K562 (cell line): Measurements from ENCODE around the gene LPAR6.

Experiments used
- BRF2 ChIP-seq: IDR thresholded peaks from 3 replicates; pipeline ENCODE4 v1.6.1; 2011; ENCODE audit warnings: borderline replicate concordance, mild to moderate bottlenecking; ENCODE audit not compliant: insufficient read length, insufficient read depth
- CHD7 ChIP-seq: fragments of 200-600 bp; sonication (generic); IDR thresholded peaks from one replicate; pipeline ENCODE4 v1.6.1; 2012; ENCODE audit warnings: mild to moderate bottlenecking, low read depth, low read length, inconsistent platforms
- CREB3 ChIP-seq: fragments of 450-650 bp; conservative IDR thresholded peaks from 2 replicates; pipeline ENCODE4 v1.6.1; 2016; ENCODE audit warnings: missing genetic modification characterization, low read depth, mild to moderate bottlenecking, missing compliant biosample characterization, moderate library complexity
- CTCF ChIP-seq, 3 experiments: IDR thresholded peaks in 2 of 3; conservative IDR thresholded peaks in 1 of 3; 2 replicates each; pipeline ENCODE4 v1.5.1; 2011 to 2012; ENCODE audit warnings: low read length in 3 of 3, mild to moderate bottlenecking in 3 of 3, control low read depth in 2 of 3, improper control_type of control experiment in 1 of 3, inconsistent platforms in 1 of 3, low read depth in 1 of 3, mixed read lengths in 1 of 3, moderate library complexity in 1 of 3; ENCODE audit not compliant: insufficient read depth in 2 of 3
- DPF2 ChIP-seq: fragments of 450-650 bp; IDR thresholded peaks from 2 replicates; pipeline ENCODE4 v1.6.1; 2016
- GABPB1 ChIP-seq: sonication (generic); formaldehyde crosslinking; IDR thresholded peaks from 2 replicates; pipeline ENCODE4 v1.8.0; 2022; ENCODE audit warnings: mild to moderate bottlenecking, missing genetic modification reagents
- MAZ ChIP-seq, 2 experiments: fragments of 450-650 bp in 1 of 2; sonication (generic) in 1 of 2; formaldehyde crosslinking; IDR thresholded peaks in 1 of 2; conservative IDR thresholded peaks in 1 of 2; 2 replicates each; pipeline versions ENCODE4 v1.4.0 to v1.5.0; 2020; ENCODE audit warnings: mild to moderate bottlenecking in 1 of 2, missing genetic modification reagents in 1 of 2
- NR3C1 ChIP-seq: sonication (generic); formaldehyde crosslinking; IDR thresholded peaks from 2 replicates; pipeline ENCODE4 v1.8.1; 2022; ENCODE audit warnings: missing genetic modification reagents
- THRA ChIP-seq: fragments of 450-650 bp; IDR thresholded peaks from 2 replicates; pipeline ENCODE4 v1.6.1; 2017; ENCODE audit warnings: mild to moderate bottlenecking, moderate library complexity
- ZFP36 ChIP-seq: fragments of 150-350 bp; IDR thresholded peaks from 2 replicates; pipeline ENCODE4 v1.6.1; 2018; ENCODE audit warnings: low read length, low read depth; ENCODE audit not compliant: partially characterized antibody

GRCh38 chr13:48410199-48410598 lies 2.7 kb downstream of the LPAR6 start:
- no peak for TF ChIP-seq CREB3 (tag)
- TF ChIP-seq DPF2: no peak
- no peak for TF ChIP-seq BRF2
- TF ChIP-seq MAZ (CRISPR knock-in tag; conservative IDR thresholded peaks at IDR 0.05 in 1 of 2, IDR thresholded peaks at IDR 0.05 in 1 of 2): no peak
- TF ChIP-seq CHD7: no peak
- TF ChIP-seq CTCF (IDR thresholded peaks at IDR 0.05 in 2 of 3, conservative IDR thresholded peaks at IDR 0.05 in 1 of 3; ENCODE audit: insufficient read depth in 2 of 3, low read depth in 1 of 3, low read length in 3 of 3): no peak
- TF ChIP-seq GABPB1 (CRISPR knock-in tag): no peak
- no peak for TF ChIP-seq NR3C1 (CRISPR knock-in tag)
- TF ChIP-seq THRA: no peak
- no peak for TF ChIP-seq ZFP36
